Measurements from ENCODE around the gene PDE6A. TPM values are rescaled to one million over a fixed set of nuclear protein-coding genes. Genes with fewer than 3 reads are reported as not detected.

The PDE6A gene
- total RNA-seq, 2 experiments from 2014 or later = not detected

DNA sequence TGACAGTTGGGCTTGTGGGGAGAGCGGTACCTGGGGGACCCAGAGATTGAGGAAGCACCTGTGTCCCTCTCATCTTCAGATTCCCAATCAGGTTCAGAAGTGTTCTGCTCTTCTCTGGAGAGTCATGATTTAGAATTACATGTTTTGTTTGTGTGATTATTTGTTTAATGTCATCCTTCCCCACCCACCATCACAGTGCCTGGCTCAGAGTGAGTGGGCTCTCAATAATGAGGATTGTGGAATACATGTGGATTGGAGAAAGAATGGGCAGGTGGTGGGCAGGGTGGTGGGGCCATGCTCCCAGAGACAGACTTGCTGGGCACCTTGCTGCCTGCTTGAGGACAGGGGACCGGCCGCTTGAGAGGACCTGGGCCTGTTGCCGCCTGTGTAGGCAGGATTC, 126.5 kb downstream of the PDE6A start:
- DNase-seq (ENCODE audit: low spot score) = no peak
- H2AFZ ChIP-seq (ENCODE audit: low read length) = no peak overlapping the region
- H3K36me3 ChIP-seq (ENCODE audit: insufficient read depth, low read length) = 0 out of 2 replicates have a peak, but pooled peaks cover 5% of the 10 kb centered on the region
- POLR2A ChIA-PET = interaction anchor here (1.1 kb wide), 1 partner anchor 41 kb away, joined by 4 read pairs; no protein-coding TSS in a partner anchor
- H3K4me3 ChIP-seq (ENCODE audit: low read depth, low read length, poor library complexity, severe bottlenecking) = no peak overlapping the region
- no peak overlapping the region for H3K27ac ChIP-seq (ENCODE audit: low read depth, low read length, poor library complexity, severe bottlenecking)
- TF ChIP-seq, protein P1, sequence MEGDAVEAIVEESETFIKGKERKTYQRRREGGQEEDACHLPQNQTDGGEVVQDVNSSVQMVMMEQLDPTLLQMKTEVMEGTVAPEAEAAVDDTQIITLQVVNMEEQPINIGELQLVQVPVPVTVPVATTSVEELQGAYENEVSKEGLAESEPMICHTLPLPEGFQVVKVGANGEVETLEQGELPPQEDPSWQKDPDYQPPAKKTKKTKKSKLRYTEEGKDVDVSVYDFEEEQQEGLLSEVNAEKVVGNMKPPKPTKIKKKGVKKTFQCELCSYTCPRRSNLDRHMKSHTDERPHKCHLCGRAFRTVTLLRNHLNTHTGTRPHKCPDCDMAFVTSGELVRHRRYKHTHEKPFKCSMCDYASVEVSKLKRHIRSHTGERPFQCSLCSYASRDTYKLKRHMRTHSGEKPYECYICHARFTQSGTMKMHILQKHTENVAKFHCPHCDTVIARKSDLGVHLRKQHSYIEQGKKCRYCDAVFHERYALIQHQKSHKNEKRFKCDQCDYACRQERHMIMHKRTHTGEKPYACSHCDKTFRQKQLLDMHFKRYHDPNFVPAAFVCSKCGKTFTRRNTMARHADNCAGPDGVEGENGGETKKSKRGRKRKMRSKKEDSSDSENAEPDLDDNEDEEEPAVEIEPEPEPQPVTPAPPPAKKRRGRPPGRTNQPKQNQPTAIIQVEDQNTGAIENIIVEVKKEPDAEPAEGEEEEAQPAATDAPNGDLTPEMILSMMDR (conservative IDR thresholded peaks at IDR 0.05; ENCODE audit: low read length) = no peak
- no peak for TF ChIP-seq EZH2phosphoT487 (IDR thresholded peaks at IDR 0.05; ENCODE audit: borderline replicate concordance, low read depth, low read length)
- H3K79me2 ChIP-seq (ENCODE audit: insufficient read depth, low read depth, low read length) = no peaks in the 10 kb centered on the region
- intact Hi-C loops (cut with micrococcal nuclease; ENCODE audit: unreplicated experiment) = no loop called here
- H3K4me1 ChIP-seq (ENCODE audit: insufficient read depth, low read length, poor library complexity, severe bottlenecking) = no peaks in the 10 kb centered on the region
- no peaks in the 10 kb centered on the region for H3K9me3 ChIP-seq (ENCODE audit: low read length)
- H4K20me1 ChIP-seq (ENCODE audit: insufficient read depth, low read length) = no peaks in the 10 kb centered on the region; the same call in 1 of the 2 replicates
- no peak overlapping the region for H3K4me2 ChIP-seq (ENCODE audit: low read length)
- CTCF ChIA-PET (ENCODE audit: unreplicated experiment) = interaction anchor here (1.1 kb wide), 1 partner anchor 152 kb away, joined by 3 read pairs; no protein-coding TSS in a partner anchor
- BruUV-seq (replicated peaks) = no TSS peak
- no peaks in the 10 kb centered on the region for H3K9me2 ChIP-seq (ENCODE audit: insufficient read depth, low read length)

DNA sequence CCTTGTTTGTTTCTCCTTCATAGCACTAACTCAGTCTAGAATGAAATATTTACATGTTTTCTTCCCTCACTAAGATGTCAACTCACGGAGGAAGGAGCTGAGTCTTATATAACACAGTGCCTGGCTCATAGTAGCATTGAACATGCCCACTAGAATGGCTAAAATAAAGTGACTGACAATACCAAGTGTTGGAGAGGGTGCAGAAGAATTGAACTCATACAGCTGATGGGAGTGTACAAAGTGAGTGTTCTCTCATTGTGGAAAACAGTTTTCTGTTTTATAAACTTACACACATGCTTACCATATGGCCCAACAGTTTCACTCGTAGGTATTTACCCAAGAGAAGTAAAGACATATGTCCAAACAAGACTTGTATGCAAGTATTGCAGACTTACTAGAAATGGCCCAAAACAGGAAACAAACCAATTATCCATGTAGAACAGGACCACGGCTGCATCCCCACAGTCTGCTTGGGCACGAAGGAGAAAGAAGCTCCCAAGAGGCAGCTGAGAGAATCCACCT, 127.0 kb downstream of the PDE6A start:
- H3K79me2 ChIP-seq (ENCODE audit: insufficient read depth, low read depth, low read length) = no peaks in the 10 kb centered on the region
- no peak overlapping the region for H2AFZ ChIP-seq (ENCODE audit: low read length)
- no peaks in the 10 kb centered on the region for H3K4me1 ChIP-seq (ENCODE audit: insufficient read depth, low read length, poor library complexity, severe bottlenecking)
- ChIA-PET POLR2A (interaction anchor here (1.1 to 1.7 kb wide), 2 partner anchors 22 to 41 kb away, joined by 4 to 6 read pairs; no protein-coding TSS in a partner anchor), CTCF (ENCODE audit: unreplicated experiment) (interaction anchor here (1.1 kb wide), 1 partner anchor 152 kb away, joined by 3 read pairs; no protein-coding TSS in a partner anchor)
- no peak overlapping the region for H3K27ac ChIP-seq (ENCODE audit: low read depth, low read length, poor library complexity, severe bottlenecking)
- DNase-seq (ENCODE audit: low spot score) = no peak
- TF ChIP-seq EZH2phosphoT487 (IDR thresholded peaks at IDR 0.05; ENCODE audit: borderline replicate concordance, low read depth, low read length) = no peak
- TF ChIP-seq, protein P1 (conservative IDR thresholded peaks at IDR 0.05; ENCODE audit: low read length) = no peak
- BruUV-seq (replicated peaks) = no TSS peak
- H3K4me2 ChIP-seq (ENCODE audit: low read length) = no peak overlapping the region
- H3K9me3 ChIP-seq (ENCODE audit: low read length) = no peaks in the 10 kb centered on the region
- peaks cover 3% of the 10 kb centered on the region; the same call in 1 of the 2 replicates for H4K20me1 ChIP-seq (ENCODE audit: insufficient read depth, low read length)
- H3K9me2 ChIP-seq (ENCODE audit: insufficient read depth, low read length) = no peaks in the 10 kb centered on the region
- H3K4me3 ChIP-seq (ENCODE audit: low read depth, low read length, poor library complexity, severe bottlenecking) = no peak overlapping the region
- H3K36me3 ChIP-seq (ENCODE audit: insufficient read depth, low read length) = 0 out of 2 replicates have a peak, but pooled peaks cover 5% of the 10 kb centered on the region
- intact Hi-C loops (cut with micrococcal nuclease; ENCODE audit: unreplicated experiment) = no loop called here

DNA sequence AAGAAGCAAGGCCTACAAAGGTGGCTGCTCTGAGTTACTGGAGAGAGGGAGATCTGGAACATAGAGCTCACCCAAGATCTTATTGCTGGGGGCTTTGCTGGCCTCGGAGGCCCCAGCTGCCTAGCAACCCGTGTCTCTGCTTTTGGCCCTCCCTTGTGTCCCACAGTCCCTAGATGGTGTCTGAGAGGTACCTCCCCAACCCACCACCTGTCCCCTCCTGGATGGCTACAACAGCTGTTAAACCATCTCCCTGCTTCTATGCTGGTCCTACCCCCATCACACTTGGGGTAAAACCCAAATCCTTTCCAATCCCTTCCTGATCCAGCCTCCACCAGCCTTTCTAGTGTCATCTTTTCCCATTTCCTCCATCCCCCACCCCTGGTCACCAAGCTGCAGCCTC, 127.9 kb downstream of the PDE6A start:
- no peak overlapping the region for H3K4me3 ChIP-seq (ENCODE audit: low read depth, low read length, poor library complexity, severe bottlenecking)
- H3K9me3 ChIP-seq (ENCODE audit: low read length) = no peaks in the 10 kb centered on the region
- H3K4me1 ChIP-seq (ENCODE audit: insufficient read depth, low read length, poor library complexity, severe bottlenecking) = no peaks in the 10 kb centered on the region
- H4K20me1 ChIP-seq (ENCODE audit: insufficient read depth, low read length) = peaks cover 10% of the 10 kb centered on the region; the same call in 1 of the 2 replicates
- H3K9me2 ChIP-seq (ENCODE audit: insufficient read depth, low read length) = no peaks in the 10 kb centered on the region
- H3K4me2 ChIP-seq (ENCODE audit: low read length) = no peak overlapping the region
- H3K36me3 ChIP-seq (ENCODE audit: insufficient read depth, low read length) = 0 out of 2 replicates have a peak, but pooled peaks cover 5% of the 10 kb centered on the region
- BruUV-seq (replicated peaks) = no TSS peak
- no peak overlapping the region for H3K27ac ChIP-seq (ENCODE audit: low read depth, low read length, poor library complexity, severe bottlenecking)
- no peak overlapping the region for H2AFZ ChIP-seq (ENCODE audit: low read length)
- no peak for DNase-seq (ENCODE audit: low spot score)
- ChIA-PET POLR2A (interaction anchor here (1.7 kb wide), 1 partner anchor 21 kb away, joined by 6 read pairs; no protein-coding TSS in a partner anchor), CTCF (ENCODE audit: unreplicated experiment) (no interaction called here)
- no peak for TF ChIP-seq EZH2phosphoT487 (IDR thresholded peaks at IDR 0.05; ENCODE audit: borderline replicate concordance, low read depth, low read length)
- TF ChIP-seq, protein P1 (conservative IDR thresholded peaks at IDR 0.05; ENCODE audit: low read length) = no peak
- H3K79me2 ChIP-seq (ENCODE audit: insufficient read depth, low read depth, low read length) = no peaks in the 10 kb centered on the region
- intact Hi-C loops (cut with micrococcal nuclease; ENCODE audit: unreplicated experiment) = no loop called here

All from OCI-LY7 (cell line).